ENCODE results near the gene BABAM2. TPM values are rescaled to one million over a fixed set of nuclear protein-coding genes. Genes with fewer than 3 reads are reported as not detected.

Gene BABAM2
- polyA plus RNA-seq, 3 donors from 2014 or later: 52.4 to 89.2 (median 74.1) TPM

DNA sequence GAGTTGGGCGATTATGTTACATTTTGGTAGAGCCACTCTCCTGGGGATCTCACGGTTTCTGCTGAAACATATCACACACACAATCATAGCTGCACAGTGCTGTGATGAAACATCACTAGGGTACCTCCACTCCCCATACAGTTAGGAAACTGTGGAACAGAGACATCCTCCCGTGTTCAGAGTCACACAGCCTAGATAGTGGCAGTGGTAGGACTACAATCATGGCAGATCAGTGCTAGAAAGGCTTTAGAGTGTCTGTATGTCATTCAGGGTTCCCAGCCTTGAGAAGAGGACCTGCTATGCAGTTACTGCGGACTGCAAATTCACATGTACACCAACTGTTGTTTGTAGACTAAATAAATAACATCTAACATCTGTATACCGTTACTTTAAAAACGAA, 291.8 kb downstream of the BABAM2 start:
- DNase-seq: no peak
- Mint-ChIP-seq H3K27me3 (ENCODE audit: low read depth in 3 of 3) (no peaks in the 10 kb centered on the region), H3K36me3 (peaks cover 0 to 12% (median 5%) of the 10 kb centered on the region in 3 donors), H3K27ac (no peak overlapping the region), H3K4me1 (no peaks in the 10 kb centered on the region), H3K9me3 (peaks cover 0 to 4% (median 2%) of the 10 kb centered on the region in 6 donors), H3K4me3 (no peak overlapping the region)

DNA sequence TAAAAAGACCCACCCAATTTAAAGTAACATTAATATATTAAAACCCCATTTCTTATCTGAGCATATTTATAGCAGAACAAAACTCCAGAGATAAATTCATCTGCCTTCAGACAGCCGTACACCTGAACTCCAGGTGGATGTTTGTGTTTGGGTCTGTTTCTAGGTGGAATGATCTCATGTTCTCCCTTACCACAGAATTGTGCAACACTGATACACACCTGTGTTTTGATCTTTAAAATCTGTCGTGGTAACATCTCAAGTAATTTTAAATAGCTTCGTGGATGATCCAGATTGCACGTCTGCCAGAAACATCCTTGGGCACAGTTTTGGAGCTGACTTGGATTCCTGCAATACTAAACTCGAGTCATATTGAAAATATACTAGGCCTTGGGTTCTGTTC, 294.6 kb downstream of the BABAM2 start:
- H3K27me3 Mint-ChIP-seq (ENCODE audit: low read depth in 3 of 3): no peaks in the 10 kb centered on the region
- no peaks in the 10 kb centered on the region for H3K9me3 Mint-ChIP-seq
- no peak overlapping the region for H3K27ac Mint-ChIP-seq
- no peak for DNase-seq
- no peak overlapping the region for H3K4me3 Mint-ChIP-seq
- H3K4me1 Mint-ChIP-seq: no peaks in the 10 kb centered on the region
- H3K36me3 Mint-ChIP-seq: peaks cover 0 to 12% (median 0%) of the 10 kb centered on the region in 3 donors

DNA sequence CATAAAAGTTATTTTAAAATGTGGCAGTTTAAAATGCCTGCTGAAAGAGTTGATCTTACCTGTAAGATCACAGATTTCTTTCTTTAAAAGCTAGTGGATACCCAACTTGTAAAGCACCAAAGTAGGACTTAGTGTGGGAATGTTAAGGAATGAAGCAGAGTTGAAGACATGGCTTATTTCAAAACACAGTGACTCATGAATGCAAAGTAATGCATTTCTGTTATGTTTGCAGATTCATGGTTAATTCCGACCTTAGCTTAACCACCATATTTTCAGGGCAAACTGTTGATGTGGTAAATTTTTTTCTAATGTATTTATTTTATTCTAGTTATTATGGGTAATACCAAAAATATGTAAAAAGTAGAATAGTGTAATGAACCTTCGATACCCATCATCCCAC, 295.4 kb downstream of the BABAM2 start:
- Mint-ChIP-seq H3K9me3 (no peaks in the 10 kb centered on the region), H3K4me3 (no peak overlapping the region), H3K36me3 (peaks cover 0 to 12% (median 0%) of the 10 kb centered on the region in 3 donors), H3K27ac (no peak overlapping the region), H3K27me3 (ENCODE audit: low read depth in 3 of 3) (no peaks in the 10 kb centered on the region), H3K4me1 (no peaks in the 10 kb centered on the region)
- DNase-seq: no peak

DNA sequence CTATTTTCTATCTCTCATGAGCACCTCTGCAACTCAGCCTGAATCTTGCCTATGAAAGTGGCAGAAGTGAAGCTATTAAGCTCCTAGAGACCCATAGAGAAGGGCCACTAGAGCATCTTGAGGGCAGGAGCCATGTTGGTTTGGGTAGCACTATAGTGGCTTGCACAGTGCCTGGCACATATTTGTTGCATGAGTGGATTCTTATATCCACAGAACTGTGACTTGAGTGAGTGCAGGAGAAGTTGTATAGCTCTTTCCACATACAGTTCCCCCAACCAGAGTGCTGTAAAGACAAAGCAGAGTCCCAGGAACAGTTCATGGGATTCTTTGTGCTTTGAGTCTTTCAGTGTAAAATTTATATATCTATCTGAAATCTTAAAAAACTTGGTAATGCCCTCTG, 296.7 kb downstream of the BABAM2 start:
- DNase-seq: no peak
- Mint-ChIP-seq H3K27me3 (ENCODE audit: low read depth in 3 of 3) (no peaks in the 10 kb centered on the region), H3K4me1 (no peaks in the 10 kb centered on the region), H3K9me3 (no peaks in the 10 kb centered on the region), H3K36me3 (peaks cover 0 to 12% (median 0%) of the 10 kb centered on the region in 3 donors), H3K4me3 (no peak overlapping the region), H3K27ac (no peak overlapping the region)

DNA sequence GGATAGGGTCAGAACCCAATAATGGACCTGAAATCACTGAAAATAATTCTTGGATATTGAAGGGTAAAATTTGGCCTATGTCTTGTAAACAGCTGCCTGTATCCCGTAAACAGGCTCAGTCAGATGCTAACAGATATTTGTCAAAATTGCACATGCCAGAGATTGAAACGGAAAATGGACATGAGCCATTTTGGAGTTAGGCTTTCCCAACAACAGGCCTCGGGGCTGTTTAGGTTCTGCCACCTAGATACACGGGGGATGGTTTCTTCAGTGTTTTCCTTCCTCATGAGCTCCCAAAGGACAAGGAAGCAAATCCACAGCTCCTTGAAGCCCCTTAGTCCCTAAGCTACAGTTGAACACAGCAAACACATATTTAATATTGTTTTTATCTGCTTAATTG, 297.9 kb downstream of the BABAM2 start:
- no peaks in the 10 kb centered on the region for H3K27me3 Mint-ChIP-seq (ENCODE audit: low read depth in 3 of 3)
- no peak overlapping the region for H3K27ac Mint-ChIP-seq

DNA sequence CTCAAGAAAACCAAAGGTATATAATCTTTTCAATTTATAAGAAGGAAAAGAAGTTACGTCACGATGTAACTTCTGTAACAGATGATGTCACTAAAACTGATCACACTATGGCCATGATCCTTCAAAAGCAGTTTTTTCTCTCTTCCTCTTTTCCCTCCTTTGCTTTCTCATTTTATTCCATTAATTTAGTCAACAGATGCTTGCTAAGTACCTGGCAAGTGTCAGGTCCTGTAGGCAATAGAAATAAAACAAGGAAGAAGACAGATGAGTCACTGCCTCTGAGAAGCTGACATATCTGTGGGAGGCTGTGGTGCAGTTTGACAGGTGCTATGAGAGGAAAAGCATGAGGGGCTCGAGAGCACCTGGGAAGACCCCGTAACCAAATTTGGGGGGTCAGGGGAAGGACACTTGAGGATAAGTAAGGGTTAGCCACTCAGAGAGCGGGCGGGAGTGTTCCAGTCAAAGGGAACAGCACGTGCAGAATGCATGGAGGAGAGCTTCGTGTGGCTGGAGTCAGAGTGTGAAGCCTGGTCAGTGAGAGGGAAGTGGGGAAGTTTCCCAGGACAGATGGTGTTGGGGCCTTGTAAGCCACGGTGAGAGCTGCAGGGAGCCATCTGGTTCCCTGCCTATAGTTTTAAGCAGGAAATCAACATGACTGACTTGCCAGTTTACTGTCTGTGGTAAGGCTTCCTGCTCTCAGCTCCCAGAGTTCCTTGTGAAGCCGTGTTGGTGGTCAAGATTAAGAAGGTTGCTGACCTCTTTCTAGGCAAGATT, 303.3 kb downstream of the BABAM2 start:
- peaks cover 0 to 2% (median 0%) of the 10 kb centered on the region in 3 donors for H3K27me3 Mint-ChIP-seq (ENCODE audit: low read depth in 3 of 3)
- peaks cover 5 to 13% of the 10 kb centered on the region in 2 donors for H3K4me1 Mint-ChIP-seq
- H3K36me3 Mint-ChIP-seq: peaks cover 0 to 5% (median 0%) of the 10 kb centered on the region in 3 donors
- DNase-seq: no peak
- no peak overlapping the region for H3K4me3 Mint-ChIP-seq
- peak overlapping the region in 2 of 6 donors; percentile 12 to 32 for H3K27ac Mint-ChIP-seq
- H3K9me3 Mint-ChIP-seq: no peaks in the 10 kb centered on the region

More for the DNA sequence above, 297.9 kb downstream of the BABAM2 start:
- Mint-ChIP-seq H3K9me3 (no peaks in the 10 kb centered on the region), H3K4me1 (peaks cover 0 to under 1% of the 10 kb centered on the region in 2 donors), H3K4me3 (no peak overlapping the region), H3K36me3 (peaks cover 0 to 12% (median 0%) of the 10 kb centered on the region in 3 donors)
- DNase-seq: no peak

DNA sequence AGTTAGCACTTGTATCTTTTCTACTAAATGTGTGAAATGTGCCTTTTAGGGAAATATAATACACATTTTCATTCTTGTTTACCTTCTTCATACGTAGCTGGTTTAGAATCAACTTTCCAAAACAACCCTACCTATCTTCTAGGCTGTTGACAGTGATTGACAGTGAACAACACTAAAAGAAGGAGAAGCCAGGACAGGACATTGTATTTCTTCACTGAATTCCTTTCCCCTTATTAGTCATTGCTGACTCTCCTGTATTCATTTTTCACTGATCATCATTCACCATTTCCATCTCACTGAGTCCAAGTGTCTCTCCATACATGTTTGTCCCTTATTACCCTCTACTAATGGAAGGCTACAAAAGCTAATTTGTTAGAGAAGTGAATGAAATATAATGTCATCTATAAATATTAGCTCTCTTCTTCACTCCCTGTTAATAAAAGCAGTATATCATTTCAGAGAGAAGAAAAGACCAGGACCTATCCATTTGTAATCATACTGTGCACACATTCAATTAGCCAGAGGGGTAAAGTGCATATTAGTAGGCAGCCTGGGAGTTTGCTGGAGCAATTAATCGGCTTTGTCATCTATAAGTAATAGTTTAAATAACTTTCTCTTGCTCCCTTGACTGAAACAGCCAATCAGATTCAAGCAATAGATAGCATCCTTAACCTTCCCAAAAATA, 309.6 kb downstream of the BABAM2 start:
- DNase-seq: no peak
- H3K27ac Mint-ChIP-seq: no peak overlapping the region

DNA sequence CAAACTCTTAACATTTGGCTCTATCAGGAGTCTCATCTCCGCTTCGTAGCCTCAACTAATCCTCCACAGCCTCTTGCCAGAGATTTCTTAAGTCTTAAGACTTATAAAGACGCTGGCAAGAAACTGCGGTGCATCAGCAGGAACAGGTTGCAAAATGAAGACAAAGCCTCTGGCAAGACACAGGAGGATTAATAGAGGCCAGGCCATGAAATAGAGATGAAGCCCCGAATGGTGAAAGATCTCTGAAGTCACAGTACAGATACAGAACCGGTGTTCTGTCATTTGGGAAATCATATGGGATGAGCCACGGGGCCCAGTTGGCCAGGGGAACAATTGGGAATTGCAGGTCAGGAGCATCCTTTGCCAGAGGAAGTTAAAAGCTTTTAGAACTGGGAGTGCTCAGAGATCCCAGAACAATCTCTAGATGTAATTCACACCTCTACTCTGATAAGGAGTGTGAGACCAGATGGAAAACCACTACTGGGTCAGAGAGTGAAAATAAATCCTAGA, 311.2 kb downstream of the BABAM2 start:
- H3K27me3 Mint-ChIP-seq (ENCODE audit: low read depth in 3 of 3): no peaks in the 10 kb centered on the region
- no peak for DNase-seq
- peaks cover 0 to 23% (median 15%) of the 10 kb centered on the region in 3 donors for H3K36me3 Mint-ChIP-seq
- peaks cover 2 to 7% of the 10 kb centered on the region in 2 donors for H3K4me1 Mint-ChIP-seq
- H3K4me3 Mint-ChIP-seq: no peak overlapping the region
- H3K27ac Mint-ChIP-seq: no peak overlapping the region
- H3K9me3 Mint-ChIP-seq: no peaks in the 10 kb centered on the region

More for the DNA sequence above, 309.6 kb downstream of the BABAM2 start:
- peaks cover 0 to 23% (median 15%) of the 10 kb centered on the region in 3 donors for H3K36me3 Mint-ChIP-seq
- H3K9me3 Mint-ChIP-seq: no peaks in the 10 kb centered on the region
- no peaks in the 10 kb centered on the region for H3K27me3 Mint-ChIP-seq (ENCODE audit: low read depth in 3 of 3)
- no peak overlapping the region for H3K4me3 Mint-ChIP-seq
- H3K4me1 Mint-ChIP-seq: peaks cover 2 to 7% of the 10 kb centered on the region in 2 donors

DNA sequence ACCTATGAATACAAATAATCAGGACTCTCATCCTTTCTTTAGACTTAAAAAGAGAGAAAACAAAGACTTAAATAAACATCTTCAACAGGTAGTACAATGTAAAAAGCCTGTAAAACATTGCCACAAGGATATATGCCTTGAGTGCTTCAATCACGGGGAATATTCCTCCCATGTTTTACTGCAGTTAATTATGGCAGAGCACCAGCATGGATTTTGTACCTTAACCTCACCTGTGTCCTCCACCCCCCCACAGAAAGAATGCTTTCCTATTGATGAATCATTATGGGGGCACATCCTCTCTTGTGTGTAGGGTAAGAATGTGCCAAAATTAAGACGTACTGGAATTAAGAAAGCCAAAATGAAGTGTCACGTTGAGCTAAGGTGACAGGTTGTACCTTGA, 312.2 kb downstream of the BABAM2 start:
- Mint-ChIP-seq H3K4me1 (peaks cover 0 to 1% of the 10 kb centered on the region in 2 donors), H3K36me3 (peaks cover 0 to 20% (median 15%) of the 10 kb centered on the region in 3 donors), H3K4me3 (no peak overlapping the region), H3K27ac (no peak overlapping the region), H3K27me3 (ENCODE audit: low read depth in 3 of 3) (no peaks in the 10 kb centered on the region), H3K9me3 (no peaks in the 10 kb centered on the region)
- DNase-seq: no peak

DNA sequence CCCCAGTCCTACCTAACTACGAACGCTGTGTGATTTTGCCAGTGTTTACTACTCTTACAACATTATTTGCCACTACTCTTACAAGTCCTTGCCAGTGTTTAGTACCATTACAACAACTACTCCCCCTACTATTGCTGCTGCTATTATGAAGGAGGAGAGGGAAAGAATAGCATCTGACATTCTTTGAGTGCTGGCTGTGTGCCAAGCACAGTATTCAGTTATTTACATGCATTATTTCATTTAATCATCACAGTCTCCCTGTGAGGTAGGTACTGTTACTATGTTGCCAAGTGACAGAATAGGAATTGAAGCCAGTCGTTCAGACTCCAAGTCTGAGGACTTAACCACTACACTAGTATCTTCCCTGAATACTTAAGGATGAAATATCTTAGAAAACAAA, 316.2 kb downstream of the BABAM2 start:
- H3K9me3 Mint-ChIP-seq: no peaks in the 10 kb centered on the region
- no peak overlapping the region for H3K27ac Mint-ChIP-seq
- H3K4me3 Mint-ChIP-seq: no peak overlapping the region
- H3K36me3 Mint-ChIP-seq: peaks cover 0 to 13% (median 11%) of the 10 kb centered on the region in 3 donors
- no peak for DNase-seq
- H3K4me1 Mint-ChIP-seq: peaks cover 4 to 7% of the 10 kb centered on the region in 2 donors
- H3K27me3 Mint-ChIP-seq (ENCODE audit: low read depth in 3 of 3): peaks cover 0 to 2% (median 0%) of the 10 kb centered on the region in 3 donors

DNA sequence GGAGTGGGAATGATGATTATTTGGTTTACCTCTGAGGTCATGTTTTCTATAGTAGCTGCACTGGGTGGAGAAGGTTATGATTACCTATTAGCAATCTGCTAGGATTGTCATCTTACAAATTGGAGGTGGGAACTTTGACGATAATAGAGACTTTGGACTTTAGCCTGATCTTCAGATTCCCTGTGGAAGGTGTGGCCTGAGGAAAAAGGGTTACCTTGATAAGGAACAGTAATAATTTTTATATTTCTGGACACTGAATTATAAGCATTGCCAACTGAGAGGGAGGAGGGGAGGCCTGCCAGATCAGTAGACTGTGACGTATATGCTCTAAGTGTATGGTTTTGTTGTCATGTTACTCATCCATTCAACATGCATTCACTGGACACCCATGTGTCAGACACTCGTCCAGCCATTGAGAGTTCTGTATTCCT, 318.7 kb downstream of the BABAM2 start:
- Mint-ChIP-seq H3K4me1 (peaks cover 4 to 7% of the 10 kb centered on the region in 2 donors), H3K9me3 (no peaks in the 10 kb centered on the region), H3K36me3 (peaks cover 0 to under 1% (median 0%) of the 10 kb centered on the region in 3 donors), H3K27me3 (ENCODE audit: low read depth in 3 of 3) (peaks cover 0 to 2% (median 0%) of the 10 kb centered on the region in 3 donors), H3K27ac (peak overlapping the region in 1 of 6 donors; percentile 52), H3K4me3 (no peak overlapping the region)
- no peak for DNase-seq

DNA sequence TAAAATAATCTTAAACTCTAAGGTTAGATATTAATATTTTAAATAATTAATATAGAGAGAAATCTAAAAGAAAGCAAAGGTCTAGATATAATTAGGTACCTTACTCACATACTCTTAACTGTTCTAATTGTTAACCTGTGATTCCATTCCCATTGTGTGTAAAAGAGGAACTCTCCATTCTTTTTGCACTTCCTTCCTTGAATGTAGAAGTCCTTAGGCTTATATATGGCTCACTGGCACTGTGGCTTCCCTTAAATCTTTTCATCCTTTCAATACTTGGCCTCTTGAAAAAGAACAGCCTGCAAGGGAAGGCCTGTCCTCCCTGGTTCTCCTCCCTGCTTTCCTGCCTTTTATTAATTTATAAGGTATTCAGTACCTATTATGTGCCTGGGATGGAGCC, 319.3 kb downstream of the BABAM2 start:
- peaks cover 0 to 2% (median 0%) of the 10 kb centered on the region in 3 donors for H3K27me3 Mint-ChIP-seq (ENCODE audit: low read depth in 3 of 3)
- DNase-seq: no peak
- peak overlapping the region in 1 of 6 donors; percentile 52 for H3K27ac Mint-ChIP-seq
- no peaks in the 10 kb centered on the region for H3K9me3 Mint-ChIP-seq
- H3K36me3 Mint-ChIP-seq: no peaks in the 10 kb centered on the region
- no peak overlapping the region for H3K4me3 Mint-ChIP-seq
- peaks cover 4 to 7% of the 10 kb centered on the region in 2 donors for H3K4me1 Mint-ChIP-seq

DNA sequence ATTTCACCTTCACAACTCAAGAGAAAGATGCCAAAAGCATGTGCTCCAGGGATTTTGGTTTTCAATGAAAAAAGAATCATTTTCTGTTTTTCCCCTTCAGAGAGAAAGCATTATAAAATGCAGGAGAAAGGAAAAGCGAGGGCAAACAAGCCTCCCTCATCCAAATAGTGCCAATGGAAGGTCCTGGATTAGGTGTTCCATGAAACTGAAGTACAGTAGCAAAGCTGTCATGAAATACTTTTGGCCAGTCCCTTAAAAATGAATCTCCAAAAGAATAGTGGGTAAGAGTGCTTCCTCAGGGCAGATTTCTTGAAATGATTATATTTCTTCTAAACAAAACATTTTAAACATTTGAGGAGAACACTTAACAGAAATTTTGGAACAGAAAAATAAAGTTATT, 320.0 kb downstream of the BABAM2 start:
- Mint-ChIP-seq H3K27me3 (ENCODE audit: low read depth in 3 of 3) (peaks cover 0 to 2% (median 0%) of the 10 kb centered on the region in 3 donors), H3K4me1 (peaks cover 4 to 7% of the 10 kb centered on the region in 2 donors), H3K4me3 (no peak overlapping the region), H3K36me3 (no peaks in the 10 kb centered on the region), H3K27ac (peak overlapping the region in 2 of 6 donors; percentile 2 to 52), H3K9me3 (no peaks in the 10 kb centered on the region)
- DNase-seq: no peak

DNA sequence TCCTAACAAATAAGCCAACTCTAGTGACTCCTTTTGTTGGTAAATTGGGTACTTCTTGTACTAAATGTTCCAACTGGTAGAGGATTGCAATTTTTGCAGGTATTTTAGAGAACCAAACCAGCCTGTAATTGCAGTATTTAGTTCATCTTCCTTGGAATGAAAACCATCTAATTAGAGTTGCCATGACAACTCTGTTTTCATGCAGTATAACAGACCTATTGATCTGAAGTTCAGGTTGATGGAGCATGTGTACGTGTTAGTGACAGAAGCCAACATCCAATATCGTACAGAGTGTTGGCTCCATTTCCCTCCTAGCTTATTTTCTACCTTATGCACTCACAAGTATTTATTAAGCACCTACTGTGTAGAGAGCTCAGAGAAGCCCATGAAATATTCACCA, 325.8 kb downstream of the BABAM2 start:
- no peak overlapping the region for H3K4me3 Mint-ChIP-seq

More for the DNA sequence above, 325.8 kb downstream of the BABAM2 start:
- H3K9me3 Mint-ChIP-seq: no peaks in the 10 kb centered on the region
- no peaks in the 10 kb centered on the region for H3K4me1 Mint-ChIP-seq
- H3K36me3 Mint-ChIP-seq: peaks cover 0 to 5% (median 4%) of the 10 kb centered on the region in 3 donors
- H3K27ac Mint-ChIP-seq: no peak overlapping the region
- no peak for DNase-seq
- H3K27me3 Mint-ChIP-seq (ENCODE audit: low read depth in 3 of 3): no peaks in the 10 kb centered on the region
